ENCODE measurements around the gene HAS3. TPM values are rescaled to one million over a fixed set of nuclear protein-coding genes. Genes with fewer than 3 reads are reported as not detected.

Gene HAS3
- total RNA-seq, 1 experiment from 2014 or later = 66.9 TPM

- TF ChIP-seq ZNF423 (CRISPR knock-in tag; IDR thresholded peaks at IDR 0.05) (peak; percentile 98), ZNF263 (CRISPR knock-in tag; IDR thresholded peaks at IDR 0.05; ENCODE audit: low read depth) (no peak), JAZF1 (CRISPR knock-in tag; IDR thresholded peaks at IDR 0.05) (no peak), E2F5 (CRISPR knock-in tag; IDR thresholded peaks at IDR 0.05) (no peak), ETV6 (CRISPR knock-in tag; IDR thresholded peaks at IDR 0.05) (peak; percentile 97), GABPB1 (CRISPR knock-in tag; IDR thresholded peaks at IDR 0.05) (no peak), IRF1 (CRISPR knock-in tag; IDR thresholded peaks at IDR 0.05) (peak; percentile 67; the same call in 1 of the 2 replicates), ELF4 (CRISPR knock-in tag; IDR thresholded peaks at IDR 0.05; ENCODE audit: low read depth) (no peak), ZNF232 (CRISPR knock-in tag; IDR thresholded peaks at IDR 0.05) (no peak), AR (CRISPR knock-in tag; IDR thresholded peaks at IDR 0.05) (no peak), SMAD4 (CRISPR knock-in tag; IDR thresholded peaks at IDR 0.05) (no peak), NFE2L1 (CRISPR knock-in tag; IDR thresholded peaks at IDR 0.05) (no peak), SP1 (CRISPR knock-in tag; conservative IDR thresholded peaks at IDR 0.05) (no peak), ZNF138 (CRISPR knock-in tag; conservative IDR thresholded peaks at IDR 0.05) (no peak), RELA (CRISPR knock-in tag; IDR thresholded peaks at IDR 0.05; ENCODE audit: borderline replicate concordance) (no peak), FOXP4 (CRISPR knock-in tag; IDR thresholded peaks at IDR 0.05) (peak; percentile 58; the same call in 1 of the 2 replicates), ESRRA (CRISPR knock-in tag; IDR thresholded peaks at IDR 0.05; ENCODE audit: borderline replicate concordance) (no peak), ATF6 (CRISPR knock-in tag; IDR thresholded peaks at IDR 0.05) (no peak), IRF2 (CRISPR knock-in tag; IDR thresholded peaks at IDR 0.05; ENCODE audit: borderline replicate concordance, low read depth) (no peak), GRHL2 (CRISPR knock-in tag; IDR thresholded peaks at IDR 0.05; ENCODE audit: insufficient replicate concordance, severe bottlenecking) (no peak), ZNF512 (CRISPR knock-in tag; IDR thresholded peaks at IDR 0.05; ENCODE audit: borderline replicate concordance) (no peak), NFATC4 (CRISPR knock-in tag; IDR thresholded peaks at IDR 0.05) (no peak), USF1 (CRISPR knock-in tag; IDR thresholded peaks at IDR 0.05) (no peak; the same call in 1 of the 2 replicates)
- TF ChIP-seq, protein P1, sequence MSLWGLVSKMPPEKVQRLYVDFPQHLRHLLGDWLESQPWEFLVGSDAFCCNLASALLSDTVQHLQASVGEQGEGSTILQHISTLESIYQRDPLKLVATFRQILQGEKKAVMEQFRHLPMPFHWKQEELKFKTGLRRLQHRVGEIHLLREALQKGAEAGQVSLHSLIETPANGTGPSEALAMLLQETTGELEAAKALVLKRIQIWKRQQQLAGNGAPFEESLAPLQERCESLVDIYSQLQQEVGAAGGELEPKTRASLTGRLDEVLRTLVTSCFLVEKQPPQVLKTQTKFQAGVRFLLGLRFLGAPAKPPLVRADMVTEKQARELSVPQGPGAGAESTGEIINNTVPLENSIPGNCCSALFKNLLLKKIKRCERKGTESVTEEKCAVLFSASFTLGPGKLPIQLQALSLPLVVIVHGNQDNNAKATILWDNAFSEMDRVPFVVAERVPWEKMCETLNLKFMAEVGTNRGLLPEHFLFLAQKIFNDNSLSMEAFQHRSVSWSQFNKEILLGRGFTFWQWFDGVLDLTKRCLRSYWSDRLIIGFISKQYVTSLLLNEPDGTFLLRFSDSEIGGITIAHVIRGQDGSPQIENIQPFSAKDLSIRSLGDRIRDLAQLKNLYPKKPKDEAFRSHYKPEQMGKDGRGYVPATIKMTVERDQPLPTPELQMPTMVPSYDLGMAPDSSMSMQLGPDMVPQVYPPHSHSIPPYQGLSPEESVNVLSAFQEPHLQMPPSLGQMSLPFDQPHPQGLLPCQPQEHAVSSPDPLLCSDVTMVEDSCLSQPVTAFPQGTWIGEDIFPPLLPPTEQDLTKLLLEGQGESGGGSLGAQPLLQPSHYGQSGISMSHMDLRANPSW (CRISPR knock-in tag; conservative IDR thresholded peaks at IDR 0.05; ENCODE audit: low read depth) = no peak
- TF ChIP-seq, protein P2, sequence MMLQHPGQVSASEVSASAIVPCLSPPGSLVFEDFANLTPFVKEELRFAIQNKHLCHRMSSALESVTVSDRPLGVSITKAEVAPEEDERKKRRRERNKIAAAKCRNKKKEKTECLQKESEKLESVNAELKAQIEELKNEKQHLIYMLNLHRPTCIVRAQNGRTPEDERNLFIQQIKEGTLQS (CRISPR knock-in tag; conservative IDR thresholded peaks at IDR 0.05) = no peak
Observed at GRCh38 chr16:69078073-69078472, 27.4 kb upstream of the HAS3 start (continued).
